ENCODE results near the gene MGAT3. TPM values are rescaled to one million over a fixed set of nuclear protein-coding genes. Genes with fewer than 3 reads are reported as not detected.

MGAT3 gene
- total and polyA plus RNA-seq, 2 of the 13 experiments (the other 11 are each of a cell fraction or from before 2014, with no cell fraction given): 0.11 to 0.15 TPM

DNA sequence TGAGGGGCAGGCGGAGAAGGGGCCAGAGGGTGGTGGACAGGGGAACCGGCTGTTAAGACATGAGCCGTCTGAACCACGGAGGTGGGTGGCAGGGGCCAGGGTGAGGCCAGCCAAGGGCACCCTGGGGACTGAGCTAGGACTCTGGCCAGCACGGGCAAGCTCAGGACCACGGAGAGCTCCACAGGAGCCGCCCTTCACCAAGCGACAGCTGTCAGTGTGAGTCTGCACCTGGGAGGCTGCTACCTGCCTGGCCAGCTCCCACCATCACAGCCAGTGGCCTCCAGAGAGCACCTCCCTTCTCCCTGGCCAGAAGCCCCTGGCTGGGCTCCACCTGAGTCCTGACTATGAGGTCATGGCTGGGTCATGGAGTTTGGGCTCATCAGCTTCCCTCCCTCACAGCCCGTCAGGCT is 21.6 kb downstream of the MGAT3 start (continued):
- TF ChIP-seq ZNF451 (CRISPR knock-in tag; IDR thresholded peaks at IDR 0.05): no peak
- TF ChIP-seq ZNF263 (CRISPR knock-in tag; IDR thresholded peaks at IDR 0.05): peak; percentile 50; the same call in 1 of the 2 replicates
- no peak for TF ChIP-seq NCOA1 (CRISPR knock-in tag; IDR thresholded peaks at IDR 0.05)
- TF ChIP-seq, protein P1, sequence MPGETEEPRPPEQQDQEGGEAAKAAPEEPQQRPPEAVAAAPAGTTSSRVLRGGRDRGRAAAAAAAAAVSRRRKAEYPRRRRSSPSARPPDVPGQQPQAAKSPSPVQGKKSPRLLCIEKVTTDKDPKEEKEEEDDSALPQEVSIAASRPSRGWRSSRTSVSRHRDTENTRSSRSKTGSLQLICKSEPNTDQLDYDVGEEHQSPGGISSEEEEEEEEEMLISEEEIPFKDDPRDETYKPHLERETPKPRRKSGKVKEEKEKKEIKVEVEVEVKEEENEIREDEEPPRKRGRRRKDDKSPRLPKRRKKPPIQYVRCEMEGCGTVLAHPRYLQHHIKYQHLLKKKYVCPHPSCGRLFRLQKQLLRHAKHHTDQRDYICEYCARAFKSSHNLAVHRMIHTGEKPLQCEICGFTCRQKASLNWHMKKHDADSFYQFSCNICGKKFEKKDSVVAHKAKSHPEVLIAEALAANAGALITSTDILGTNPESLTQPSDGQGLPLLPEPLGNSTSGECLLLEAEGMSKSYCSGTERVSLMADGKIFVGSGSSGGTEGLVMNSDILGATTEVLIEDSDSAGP (CRISPR knock-in tag; IDR thresholded peaks at IDR 0.05; ENCODE audit: borderline replicate concordance): no peak
- TF ChIP-seq ZFP82 (CRISPR knock-in tag; IDR thresholded peaks at IDR 0.05; ENCODE audit: borderline replicate concordance): no peak
- TF ChIP-seq KDM5B (CRISPR knock-in tag; IDR thresholded peaks at IDR 0.05; ENCODE audit: borderline replicate concordance): peak; percentile 59; the same call in 1 of the 2 replicates
- 0 out of 2 replicates have a peak, but pooled peaks have one; percentile 57 for TF ChIP-seq TMF1 (CRISPR knock-in tag; IDR thresholded peaks at IDR 0.05; ENCODE audit: low read depth)
- TF ChIP-seq ZNF543 (CRISPR knock-in tag; IDR thresholded peaks at IDR 0.05): no peak
- TF ChIP-seq PHF8 (CRISPR knock-in tag; IDR thresholded peaks at IDR 0.05): 0 out of 2 replicates have a peak, but pooled peaks have one; percentile 21
- no peak for TF ChIP-seq SRF (IDR thresholded peaks at IDR 0.05; ENCODE audit: low read depth, low read length)
- TF ChIP-seq ZFYVE20 (CRISPR knock-in tag; IDR thresholded peaks at IDR 0.05; ENCODE audit: borderline replicate concordance, low read depth): no peak
- TF ChIP-seq ZNF850 (CRISPR knock-in tag; conservative IDR thresholded peaks at IDR 0.05): no peak
- no peak for TF ChIP-seq FOXP4 (CRISPR knock-in tag; IDR thresholded peaks at IDR 0.05)
- TF ChIP-seq ZNF619 (CRISPR knock-in tag; IDR thresholded peaks at IDR 0.05): no peak
- TF ChIP-seq CCAR2 (optimal IDR thresholded peaks at IDR 0.05; ENCODE audit: low read depth, low read length): no peak
- TF ChIP-seq ETV6 (CRISPR knock-in tag; conservative IDR thresholded peaks at IDR 0.05): no peak
- 0 out of 2 replicates have a peak, but pooled peaks have one; percentile 67 for TF ChIP-seq ZSCAN12 (CRISPR knock-in tag; IDR thresholded peaks at IDR 0.05)
- no peak for TF ChIP-seq ZNF720 (CRISPR knock-in tag; IDR thresholded peaks at IDR 0.05)
- TF ChIP-seq ZKSCAN1 (IDR thresholded peaks at IDR 0.05; ENCODE audit: low read length): no peak
- no peak for TF ChIP-seq SOX13 (IDR thresholded peaks at IDR 0.05)
- TF ChIP-seq SOX13 (CRISPR knock-in tag; conservative IDR thresholded peaks at IDR 0.05 in 1 of 2, IDR thresholded peaks at IDR 0.05 in 1 of 2): peak in 1 of 2 experiments; percentile 48; a peak in 2 of 4 replicates
- 0 out of 2 replicates have a peak, but pooled peaks have one; percentile 41 for TF ChIP-seq ZNF557 (CRISPR knock-in tag; IDR thresholded peaks at IDR 0.05)
- TF ChIP-seq FOXM1 (CRISPR knock-in tag; IDR thresholded peaks at IDR 0.05): no peak
- TF ChIP-seq POLR2A (IDR thresholded peaks at IDR 0.05; ENCODE audit: insufficient read depth in 1 of 2, low read depth in 2 of 2, low read length in 2 of 2): no peak
- TF ChIP-seq TSC22D2 (CRISPR knock-in tag; IDR thresholded peaks at IDR 0.05; ENCODE audit: borderline replicate concordance): peak; percentile 91; the same call in 1 of the 2 replicates
- peak; percentile 70; the same call in 1 of the 2 replicates for TF ChIP-seq ZSCAN25 (CRISPR knock-in tag; IDR thresholded peaks at IDR 0.05)
- TF ChIP-seq ZIK1 (CRISPR knock-in tag; IDR thresholded peaks at IDR 0.05; ENCODE audit: borderline replicate concordance, low read depth): peak; percentile 72; the same call in 1 of the 2 replicates
- TF ChIP-seq ZNF510 (CRISPR knock-in tag; IDR thresholded peaks at IDR 0.05; ENCODE audit: low read depth): no peak
- no peak for TF ChIP-seq SSRP1 (CRISPR knock-in tag; IDR thresholded peaks at IDR 0.05)
- TF ChIP-seq SOX5 (CRISPR knock-in tag; IDR thresholded peaks at IDR 0.05; ENCODE audit: borderline replicate concordance): peak; percentile 57; the same call in 1 of the 2 replicates
- no peak for TF ChIP-seq ZNF460 (CRISPR knock-in tag; IDR thresholded peaks at IDR 0.05; ENCODE audit: borderline replicate concordance)
- TF ChIP-seq ZNF230 (CRISPR knock-in tag; IDR thresholded peaks at IDR 0.05): 0 out of 2 replicates have a peak, but pooled peaks have one; percentile 52
